Diencephalon (tissue), 1 donor: ENCODE measurements around the gene PSTPIP2. TPM values are rescaled to one million over a fixed set of nuclear protein-coding genes. Genes with fewer than 3 reads are reported as not detected.

Experiments
- small RNA-seq: library from RNA; depleted of rRNA; stranded (forward); fragments of <200 nt; gene quantifications from one replicate; pipeline ENCODE3, GENCODE V24; 2014
- total RNA-seq: library from RNA; depleted of rRNA; stranded (reverse); fragments of >200 nt; gene quantifications from one replicate; pipeline ENCODE4 v1.2.3, GENCODE V29; 2014

Gene PSTPIP2
- 2.3 TPM for total RNA-seq

GRCh38 chr18:46071653-46072375, at the start of gene PSTPIP2:
PSTPIP2 (minus strand) TSS chr18:46072260; CDS start chr18:46072188, 72 bp downstream.

GRCh38 chr18:46104128-46104911, 32.3 kb upstream of the PSTPIP2 start, which contains the start of gene HAUS1:
HAUS1 (plus strand) TSS chr18:46104385; CDS start chr18:46104412, 27 bp downstream.

GRCh38 chr18:46097801-46098615, 25.9 kb upstream of the PSTPIP2 start, which contains the start of gene ATP5F1A:
ATP5F1A (minus strand) TSS chr18:46098296; CDS start chr18:46098231, 65 bp downstream.

GRCh38 chr18:45967007-45967706, 104.9 kb downstream of the PSTPIP2 start, which contains the start of gene EPG5:
EPG5 (minus strand) TSS chr18:45967329; CDS start chr18:45967239, 90 bp downstream.

Small RNA genes lying within 50 kb of the gene (small RNA-seq; reads per million reads assigned to genes)
- gene RN7SKP26 (not detected), gene RNU6-1278P (not detected), gene RNY4P37 (0.10 reads per million)

Other genes with a start within 250 kb of the PSTPIP2 start
- gene SIGLEC15, start 246.6 kb downstream of the PSTPIP2 start, total RNA-seq: not detected
- 25.4 TPM for gene EPG5, start 104.9 kb downstream of the PSTPIP2 start, total RNA-seq
- gene ATP5F1A, start 26.0 kb upstream of the PSTPIP2 start, total RNA-seq: 647 TPM
- gene HAUS1, start 32.1 kb upstream of the PSTPIP2 start, total RNA-seq: 30.4 TPM